Tibial nerve (tissue), 4 donors: ENCODE data around the gene OCA2.

Experiments
- EP300 ChIP-seq, 2 donors: sonication (generic); formaldehyde crosslinking; IDR thresholded peaks; one replicate each; pipeline ENCODE4 v1.6.1; 2017; ENCODE audit warnings: antibody characterized with exemption in 2 of 2, mild to moderate bottlenecking in 1 of 2
- POLR2A ChIP-seq, 2 donors: fragments of 450-650 bp; IDR thresholded peaks; one replicate each; pipeline ENCODE4 v1.6.1; 2017; ENCODE audit warnings: antibody characterized with exemption in 2 of 2, mild to moderate bottlenecking in 2 of 2, moderate library complexity in 2 of 2
- TF ChIP-seq, protein P1 (sequence below), 5 experiments: fragments of 200-600 bp in 3 of 5; fragments of 450-650 bp in 2 of 5; sonication (generic) in 3 of 5; IDR thresholded peaks; one replicate each; pipeline ENCODE4 v1.5.1; 2016 to 2019; ENCODE audit warnings: antibody characterized with exemption in 5 of 5, mild to moderate bottlenecking in 3 of 5, moderate library complexity in 2 of 5

DNA sequence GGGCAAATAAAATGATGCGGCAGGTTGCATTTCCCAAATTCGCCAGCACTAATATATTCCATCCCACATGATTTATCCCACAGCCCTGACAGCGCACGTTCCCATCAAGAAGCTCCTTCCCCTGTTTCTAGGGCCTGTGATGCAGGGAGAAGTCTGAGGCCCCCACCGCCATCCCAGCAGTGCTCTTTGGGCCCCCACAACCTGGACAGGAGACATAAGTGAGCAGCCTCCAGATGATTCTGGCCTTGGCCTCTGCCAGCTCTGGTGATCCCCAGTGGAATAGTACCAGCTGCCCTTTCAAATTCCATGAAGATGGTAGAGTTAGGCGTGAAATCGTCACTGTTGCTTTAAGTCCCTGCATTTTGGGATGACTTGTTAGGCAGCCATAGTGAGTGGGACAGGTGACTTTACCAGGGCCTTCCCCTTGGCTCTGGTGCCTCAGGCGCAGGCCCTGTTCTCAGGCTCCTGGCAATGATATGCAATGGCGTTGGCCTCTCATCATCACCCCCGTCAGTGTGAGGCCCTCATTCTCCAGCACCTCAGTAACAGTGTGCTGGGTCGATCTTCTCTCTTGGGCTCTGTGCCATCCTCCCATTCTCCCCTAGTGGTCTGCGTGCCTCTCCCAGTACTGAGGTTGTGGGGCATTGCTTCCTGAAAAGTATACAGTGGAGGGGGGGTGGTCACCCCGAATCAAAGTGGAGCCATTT, 263.7 kb downstream of the OCA2 start:
- TF ChIP-seq, protein P1, sequence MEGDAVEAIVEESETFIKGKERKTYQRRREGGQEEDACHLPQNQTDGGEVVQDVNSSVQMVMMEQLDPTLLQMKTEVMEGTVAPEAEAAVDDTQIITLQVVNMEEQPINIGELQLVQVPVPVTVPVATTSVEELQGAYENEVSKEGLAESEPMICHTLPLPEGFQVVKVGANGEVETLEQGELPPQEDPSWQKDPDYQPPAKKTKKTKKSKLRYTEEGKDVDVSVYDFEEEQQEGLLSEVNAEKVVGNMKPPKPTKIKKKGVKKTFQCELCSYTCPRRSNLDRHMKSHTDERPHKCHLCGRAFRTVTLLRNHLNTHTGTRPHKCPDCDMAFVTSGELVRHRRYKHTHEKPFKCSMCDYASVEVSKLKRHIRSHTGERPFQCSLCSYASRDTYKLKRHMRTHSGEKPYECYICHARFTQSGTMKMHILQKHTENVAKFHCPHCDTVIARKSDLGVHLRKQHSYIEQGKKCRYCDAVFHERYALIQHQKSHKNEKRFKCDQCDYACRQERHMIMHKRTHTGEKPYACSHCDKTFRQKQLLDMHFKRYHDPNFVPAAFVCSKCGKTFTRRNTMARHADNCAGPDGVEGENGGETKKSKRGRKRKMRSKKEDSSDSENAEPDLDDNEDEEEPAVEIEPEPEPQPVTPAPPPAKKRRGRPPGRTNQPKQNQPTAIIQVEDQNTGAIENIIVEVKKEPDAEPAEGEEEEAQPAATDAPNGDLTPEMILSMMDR (IDR thresholded peaks at IDR 0.05), result no peak
- TF ChIP-seq EP300 (IDR thresholded peaks at IDR 0.05) (no peak), POLR2A (IDR thresholded peaks at IDR 0.05) (no peak)
